ENCODE results near the gene ESYT2. TPM values are rescaled to one million over a fixed set of nuclear protein-coding genes. Genes with fewer than 3 reads are reported as not detected.

The ESYT2 gene
- polyA plus RNA-seq, 3 donors = 14.0 to 24.1 (median 22.0) TPM

- intact Hi-C loops (cut with micrococcal nuclease) = no loop called here
- H3K9me3 ChIP-seq (replicated peaks in 1 of 2; ENCODE audit: control insufficient read depth in 1 of 2, insufficient read depth in 1 of 2, low read length in 2 of 2) = no peaks in the 10 kb centered on the region
- TF ChIP-seq, protein P1, sequence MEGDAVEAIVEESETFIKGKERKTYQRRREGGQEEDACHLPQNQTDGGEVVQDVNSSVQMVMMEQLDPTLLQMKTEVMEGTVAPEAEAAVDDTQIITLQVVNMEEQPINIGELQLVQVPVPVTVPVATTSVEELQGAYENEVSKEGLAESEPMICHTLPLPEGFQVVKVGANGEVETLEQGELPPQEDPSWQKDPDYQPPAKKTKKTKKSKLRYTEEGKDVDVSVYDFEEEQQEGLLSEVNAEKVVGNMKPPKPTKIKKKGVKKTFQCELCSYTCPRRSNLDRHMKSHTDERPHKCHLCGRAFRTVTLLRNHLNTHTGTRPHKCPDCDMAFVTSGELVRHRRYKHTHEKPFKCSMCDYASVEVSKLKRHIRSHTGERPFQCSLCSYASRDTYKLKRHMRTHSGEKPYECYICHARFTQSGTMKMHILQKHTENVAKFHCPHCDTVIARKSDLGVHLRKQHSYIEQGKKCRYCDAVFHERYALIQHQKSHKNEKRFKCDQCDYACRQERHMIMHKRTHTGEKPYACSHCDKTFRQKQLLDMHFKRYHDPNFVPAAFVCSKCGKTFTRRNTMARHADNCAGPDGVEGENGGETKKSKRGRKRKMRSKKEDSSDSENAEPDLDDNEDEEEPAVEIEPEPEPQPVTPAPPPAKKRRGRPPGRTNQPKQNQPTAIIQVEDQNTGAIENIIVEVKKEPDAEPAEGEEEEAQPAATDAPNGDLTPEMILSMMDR (IDR thresholded peaks at IDR 0.05) = no peak
- no peak overlapping the region for H3K4me3 ChIP-seq (replicated peaks in 1 of 3; ENCODE audit: low read depth in 2 of 3, low read length in 3 of 3)
- Mint-ChIP-seq H3K9me3 (no peaks in the 10 kb centered on the region), H3K27ac (peak overlapping the region in 2 of 7 donors; percentile 19 to 48), H3K27me3 (ENCODE audit: low read depth in 3 of 3) (peaks cover 0 to 1% (median 0%) of the 10 kb centered on the region in 3 donors), H3K4me1 (no peaks in the 10 kb centered on the region), H3K36me3 (peaks cover 41 to 46% of the 10 kb centered on the region in 2 donors), H3K4me3 (no peak overlapping the region)
- WGBS (ENCODE audit: insufficient coverage) = 98% methylated on average over 5 of the region's 6 CpGs
- peaks cover 67 to 97% of the 10 kb centered on the region in 2 donors for H3K36me3 ChIP-seq (replicated peaks in 1 of 2; ENCODE audit: control insufficient read depth in 1 of 2, insufficient read depth in 2 of 2, low read length in 2 of 2)
- H2AFZ ChIP-seq (ENCODE audit: insufficient read depth, low read depth, low read length, poor library complexity, severe bottlenecking) = no peak overlapping the region
- H3K27me3 ChIP-seq (ENCODE audit: control insufficient read depth in 2 of 2, insufficient read depth in 2 of 2, low read length in 2 of 2) = no peaks in the 10 kb centered on the region
- H3K9ac ChIP-seq (ENCODE audit: insufficient read depth, low read length, poor library complexity, severe bottlenecking) = no peak overlapping the region
- H3K27ac ChIP-seq (ENCODE audit: low read depth in 1 of 2, low read length in 2 of 2) = peak overlapping the region in 1 of 2 donors; percentile 24
- no peak for DNase-seq
- no peaks in the 10 kb centered on the region for H4K20me1 ChIP-seq (ENCODE audit: insufficient read depth, low read length)
- no peak overlapping the region for H3K4me2 ChIP-seq (replicated peaks; ENCODE audit: extremely low read depth, low read length, poor library complexity, severe bottlenecking)
- H3K4me1 ChIP-seq (ENCODE audit: control insufficient read depth in 1 of 2, insufficient read depth in 2 of 2, low read length in 2 of 2) = no peaks in the 10 kb centered on the region
- no peaks in the 10 kb centered on the region for H3K79me2 ChIP-seq (ENCODE audit: insufficient read depth, low read length)
These were observed 42.4 kb downstream of the ESYT2 start for GRCh38 chr7:158786898-158787297.

GRCh38 chr7:158784270-158784669 is 45.0 kb downstream of the ESYT2 start:
- 100% methylated on average over 1 of the region's 7 CpGs for WGBS (ENCODE audit: insufficient coverage)
- no peak overlapping the region for H3K4me3 ChIP-seq (replicated peaks in 1 of 3; ENCODE audit: low read depth in 2 of 3, low read length in 3 of 3)
- Mint-ChIP-seq H3K9me3 (no peaks in the 10 kb centered on the region), H3K4me3 (no peak overlapping the region), H3K36me3 (peaks cover 21 to 22% of the 10 kb centered on the region in 2 donors), H3K27me3 (ENCODE audit: low read depth in 3 of 3) (no peaks in the 10 kb centered on the region), H3K27ac (peak overlapping the region in 2 of 7 donors; percentile 5 to 33), H3K4me1 (no peaks in the 10 kb centered on the region)
- TF ChIP-seq, protein P1 (IDR thresholded peaks at IDR 0.05) = no peak
- DNase-seq = no peak
- H3K9me3 ChIP-seq (replicated peaks in 1 of 2; ENCODE audit: control insufficient read depth in 1 of 2, insufficient read depth in 1 of 2, low read length in 2 of 2) = no peaks in the 10 kb centered on the region
- H2AFZ ChIP-seq (ENCODE audit: insufficient read depth, low read depth, low read length, poor library complexity, severe bottlenecking) = no peak overlapping the region
- no peaks in the 10 kb centered on the region for H4K20me1 ChIP-seq (ENCODE audit: insufficient read depth, low read length)
- H3K4me2 ChIP-seq (replicated peaks; ENCODE audit: extremely low read depth, low read length, poor library complexity, severe bottlenecking) = no peak overlapping the region
- H3K27me3 ChIP-seq (ENCODE audit: control insufficient read depth in 2 of 2, insufficient read depth in 2 of 2, low read length in 2 of 2) = no peaks in the 10 kb centered on the region
- no peaks in the 10 kb centered on the region for H3K4me1 ChIP-seq (ENCODE audit: control insufficient read depth in 1 of 2, insufficient read depth in 2 of 2, low read length in 2 of 2)
- H3K79me2 ChIP-seq (ENCODE audit: insufficient read depth, low read length) = peaks cover 8% of the 10 kb centered on the region
- H3K9ac ChIP-seq (ENCODE audit: insufficient read depth, low read length, poor library complexity, severe bottlenecking) = no peak overlapping the region
- intact Hi-C loops (cut with micrococcal nuclease) = loop anchor here (5.0 kb wide), 1 partner anchor 193 kb away; no protein-coding TSS in a partner anchor
- no peak overlapping the region for H3K27ac ChIP-seq (ENCODE audit: low read depth in 1 of 2, low read length in 2 of 2)
- peaks cover 62 to 97% of the 10 kb centered on the region in 2 donors for H3K36me3 ChIP-seq (replicated peaks in 1 of 2; ENCODE audit: control insufficient read depth in 1 of 2, insufficient read depth in 2 of 2, low read length in 2 of 2)

Measured in CD14-positive monocyte (primary cell).